GM19351 (cell line): ENCODE results near the gene ENSA.
"Not testable (repeated sequence)": the region's sequence is repeated elsewhere in the genome, so short reads cannot be mapped to it uniquely, and the experiment has no call there.

ENCODE experiments used
- ATAC-seq: cut with Tn5 transposase; IDR thresholded peaks from one replicate; pipeline ENCODE4 v1.9.1; 2021; ENCODE audit warnings: mild to moderate bottlenecking, moderate library complexity; ENCODE audit not compliant: unreplicated experiment

Gene ENSA, protein sequence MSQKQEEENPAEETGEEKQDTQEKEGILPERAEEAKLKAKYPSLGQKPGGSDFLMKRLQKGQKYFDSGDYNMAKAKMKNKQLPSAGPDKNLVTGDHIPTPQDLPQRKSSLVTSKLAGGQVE

GRCh38 chr1:150629115-150629928 lies at the start of gene ENSA:
Gene ENSA (minus strand): TSS chr1:150629612. CDS start chr1:150629470, 142 bp downstream.
- ATAC-seq = peak; percentile 92

DNA sequence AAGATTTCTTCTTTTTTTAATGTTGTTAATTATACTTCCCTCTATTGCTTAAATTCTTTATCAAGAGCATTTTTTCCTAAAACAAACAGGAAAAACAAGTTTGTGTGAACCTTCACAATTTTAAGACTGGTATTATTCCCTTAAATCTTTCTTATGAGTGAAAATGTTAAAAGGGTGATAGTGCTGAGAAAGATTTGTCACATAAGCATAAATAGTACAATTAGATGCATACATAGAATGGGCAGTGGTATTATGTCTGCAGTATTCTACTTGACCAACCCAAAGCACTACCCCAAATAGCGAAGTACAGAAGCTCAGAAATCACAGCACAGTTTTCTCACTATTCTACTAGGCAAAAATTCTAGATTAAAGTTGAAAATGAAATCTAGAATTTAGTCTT lies 49.6 kb upstream of the ENSA start:
- no peak for ATAC-seq

DNA sequence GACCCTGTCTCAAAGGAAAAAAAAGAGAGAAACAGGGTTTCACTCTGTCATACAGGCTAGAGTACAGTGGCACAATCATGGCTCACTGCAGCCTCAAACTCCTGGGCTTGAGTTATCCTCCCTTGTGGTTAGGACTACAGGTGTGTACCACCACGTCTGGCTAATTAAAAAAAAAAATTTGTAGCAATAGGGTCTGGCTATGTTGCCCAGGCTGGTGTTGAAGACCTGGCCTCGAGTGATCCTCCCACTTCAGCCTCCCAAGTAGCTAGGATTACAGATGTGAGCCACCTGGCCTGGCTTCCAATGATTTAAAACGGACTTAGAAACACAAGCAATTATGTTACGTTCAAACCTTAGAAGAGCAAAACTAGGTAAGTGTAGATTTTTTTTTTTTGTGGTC lies 45.5 kb upstream of the ENSA start:
- ATAC-seq = no peak

- ATAC-seq = no peak
Observed at GRCh38 chr1:150663321-150663720, 33.9 kb upstream of the ENSA start.

GRCh38 chr1:150662811-150663210 lies 33.4 kb upstream of the ENSA start:
- no peak for ATAC-seq

- no peak for ATAC-seq
Observed at GRCh38 chr1:150661156-150661555, 31.7 kb upstream of the ENSA start.

- no peak for ATAC-seq
Observed at GRCh38 chr1:150660584-150660983, 31.2 kb upstream of the ENSA start.

DNA sequence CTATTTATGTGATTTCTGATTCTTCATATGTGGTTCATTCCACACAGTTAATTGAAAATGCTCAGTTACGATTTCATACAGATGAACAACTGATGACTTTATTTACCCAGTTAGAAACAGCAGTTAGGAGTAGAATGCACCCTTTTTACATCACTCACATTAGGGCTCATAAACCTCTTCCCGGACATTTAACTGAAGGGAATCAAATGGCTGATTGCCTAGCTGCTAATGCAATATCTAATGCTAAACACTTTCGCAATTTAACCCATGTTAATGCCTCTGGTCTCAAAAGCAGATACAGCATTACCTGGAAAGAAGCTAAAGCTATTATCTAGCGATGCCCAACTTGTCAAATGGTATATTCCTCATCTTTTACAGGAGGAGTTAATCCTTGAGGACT lies 27.7 kb upstream of the ENSA start:
- ATAC-seq = not testable (repeated sequence)

DNA sequence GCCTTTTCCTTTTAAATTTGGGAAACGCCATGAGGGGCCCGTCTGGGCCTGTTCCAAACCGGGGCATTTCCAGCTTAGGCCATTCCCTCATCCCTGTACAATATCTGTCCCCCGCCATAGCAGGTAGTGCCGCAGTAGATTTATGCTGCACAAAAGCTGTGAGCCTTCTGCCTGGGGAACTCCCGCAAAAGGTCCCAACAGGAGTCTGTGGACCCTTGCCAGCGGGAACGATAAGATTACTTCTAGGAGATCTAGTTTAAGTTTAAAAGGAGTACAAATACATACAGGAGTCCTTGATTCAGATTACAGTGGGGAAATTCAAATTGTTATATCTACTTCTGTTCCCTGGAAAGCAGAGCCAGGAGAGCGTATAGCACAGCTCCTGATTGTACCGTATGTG lies 25.2 kb upstream of the ENSA start:
- not testable (repeated sequence) for ATAC-seq

- ATAC-seq = no peak
Observed at GRCh38 chr1:150650193-150650592, 20.8 kb upstream of the ENSA start.

DNA sequence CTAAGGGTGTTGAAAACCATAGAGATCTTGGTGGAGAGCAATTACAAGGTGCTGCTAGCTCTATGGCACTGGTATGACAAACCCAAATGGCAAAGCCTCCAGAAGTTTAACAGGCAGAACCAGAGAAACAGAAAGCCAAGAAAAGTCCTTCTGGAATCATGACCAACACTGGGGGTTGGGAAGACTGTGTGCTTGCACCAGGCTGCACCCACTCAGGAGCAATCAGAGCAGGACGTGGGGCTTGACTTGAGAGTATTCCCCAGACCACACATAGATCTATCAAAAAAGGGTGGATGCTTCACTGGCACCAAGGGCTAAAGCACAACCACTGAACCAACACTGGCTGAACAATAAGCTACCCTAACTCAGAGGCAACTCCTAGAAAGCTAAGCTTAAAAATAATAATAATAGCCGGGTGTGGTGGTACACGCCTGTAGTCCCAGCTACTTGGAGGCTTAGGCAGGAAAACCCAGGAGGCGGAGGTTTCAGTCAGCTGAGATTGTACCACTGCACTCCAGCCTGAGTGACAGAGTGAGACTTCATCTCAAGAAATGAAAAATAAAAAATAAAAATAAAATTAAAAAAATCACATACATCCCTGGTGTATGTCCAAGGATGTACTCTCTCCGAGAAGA lies 20.1 kb upstream of the ENSA start:
- ATAC-seq = no peak

DNA sequence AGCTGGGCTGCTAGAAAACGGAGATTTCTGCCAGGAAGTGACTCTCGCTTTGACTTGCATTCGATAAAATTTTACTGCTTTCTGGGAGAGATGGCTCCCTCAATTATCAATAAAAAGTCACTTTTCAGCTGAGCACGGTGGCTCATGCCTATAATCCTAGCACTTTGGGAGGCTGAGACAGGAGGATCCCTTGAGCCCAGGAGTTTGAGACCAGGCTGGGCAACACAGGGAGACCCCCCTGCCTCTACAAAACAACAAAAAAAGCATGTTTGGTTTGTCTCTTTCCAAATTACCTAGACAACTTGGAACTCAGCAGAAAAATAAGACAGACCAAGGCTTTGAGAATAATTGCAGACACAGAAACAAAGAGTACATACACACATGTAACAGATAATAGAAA lies 12.9 kb upstream of the ENSA start:
- no peak for ATAC-seq

DNA sequence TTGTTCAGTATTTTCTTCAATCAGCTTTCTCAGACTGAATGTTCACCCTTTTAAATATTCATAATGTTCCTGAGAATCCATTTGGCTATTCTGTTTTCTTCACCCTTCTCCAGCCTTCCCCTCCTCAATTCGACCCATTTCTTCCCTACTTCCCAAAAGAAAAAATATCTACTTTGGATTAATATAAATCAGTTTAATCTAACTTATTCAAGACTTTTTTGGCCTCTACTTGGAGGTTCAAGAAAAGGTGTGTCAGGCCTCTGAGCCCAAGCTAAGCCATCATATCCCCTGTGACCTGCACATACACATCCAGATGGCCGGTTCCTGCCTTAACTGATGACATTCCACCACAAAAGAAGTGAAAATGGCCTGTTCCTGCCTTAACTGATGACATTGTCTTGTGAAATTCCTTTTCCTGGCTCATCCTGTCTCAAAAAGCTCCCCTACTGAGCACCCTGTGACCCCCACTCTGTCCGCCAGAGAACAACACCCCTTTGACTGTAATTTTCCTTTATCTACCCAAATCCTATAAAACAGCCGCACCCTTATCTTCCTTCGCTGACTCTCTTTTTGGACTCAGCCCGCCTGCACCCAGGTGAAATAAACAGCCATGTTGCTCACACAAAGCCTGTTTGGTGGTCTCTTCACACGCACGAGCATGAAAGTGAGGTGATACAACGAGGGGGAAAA lies 11.9 kb upstream of the ENSA start:
- not testable (repeated sequence) for ATAC-seq

DNA sequence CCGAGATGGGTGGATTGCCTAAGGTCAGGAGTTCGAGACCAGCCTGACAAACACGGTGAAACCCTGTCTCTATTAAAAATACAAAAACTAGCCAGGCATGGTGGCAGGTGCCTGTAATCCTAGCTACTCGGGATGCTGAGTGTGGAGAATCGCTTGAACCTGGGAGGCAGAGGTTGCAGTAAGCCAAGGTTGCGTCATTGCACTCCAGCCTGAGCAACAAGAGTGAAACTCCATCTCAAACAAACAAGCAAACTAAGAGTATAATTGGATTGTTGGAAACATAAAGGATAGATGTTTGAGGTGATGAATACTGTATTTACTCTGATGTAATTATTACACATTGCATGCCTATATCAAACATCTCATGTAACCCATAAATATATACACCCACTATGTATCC lies 9.0 kb upstream of the ENSA start:
- not testable (repeated sequence) for ATAC-seq

- ATAC-seq = not testable (repeated sequence)
Observed at GRCh38 chr1:150634839-150635622, 5.6 kb upstream of the ENSA start.

DNA sequence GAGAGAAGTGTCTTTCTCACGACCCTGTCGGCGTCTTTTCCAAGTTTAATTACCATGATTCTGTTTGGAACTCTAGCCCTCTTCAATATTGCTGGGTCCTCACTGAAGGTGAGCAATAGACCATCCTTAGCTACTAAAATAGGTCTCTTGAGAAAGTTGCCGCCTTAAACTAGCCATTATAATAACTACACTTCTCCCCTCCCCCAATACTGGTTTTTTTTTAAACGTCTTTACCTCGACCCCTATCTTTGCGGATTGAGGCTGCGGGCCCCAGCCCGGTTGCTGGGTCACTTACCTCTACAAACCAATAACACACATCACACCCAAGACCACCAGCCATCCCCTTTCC lies 672 bp downstream of the ENSA start:
- no peak for ATAC-seq

GRCh38 chr1:150627826-150628410 lies 1.5 kb downstream of the ENSA start:
- no peak for ATAC-seq

GRCh38 chr1:150626150-150626549 lies 3.3 kb downstream of the ENSA start:
- ATAC-seq = no peak

- not testable (repeated sequence) for ATAC-seq
Observed at GRCh38 chr1:150624546-150624945, 4.9 kb downstream of the ENSA start.

- not testable (repeated sequence) for ATAC-seq
Observed at GRCh38 chr1:150624134-150624533, 5.3 kb downstream of the ENSA start.
